ENCODE data around the gene MAP4K4.

MAP4K4 gene

DNA sequence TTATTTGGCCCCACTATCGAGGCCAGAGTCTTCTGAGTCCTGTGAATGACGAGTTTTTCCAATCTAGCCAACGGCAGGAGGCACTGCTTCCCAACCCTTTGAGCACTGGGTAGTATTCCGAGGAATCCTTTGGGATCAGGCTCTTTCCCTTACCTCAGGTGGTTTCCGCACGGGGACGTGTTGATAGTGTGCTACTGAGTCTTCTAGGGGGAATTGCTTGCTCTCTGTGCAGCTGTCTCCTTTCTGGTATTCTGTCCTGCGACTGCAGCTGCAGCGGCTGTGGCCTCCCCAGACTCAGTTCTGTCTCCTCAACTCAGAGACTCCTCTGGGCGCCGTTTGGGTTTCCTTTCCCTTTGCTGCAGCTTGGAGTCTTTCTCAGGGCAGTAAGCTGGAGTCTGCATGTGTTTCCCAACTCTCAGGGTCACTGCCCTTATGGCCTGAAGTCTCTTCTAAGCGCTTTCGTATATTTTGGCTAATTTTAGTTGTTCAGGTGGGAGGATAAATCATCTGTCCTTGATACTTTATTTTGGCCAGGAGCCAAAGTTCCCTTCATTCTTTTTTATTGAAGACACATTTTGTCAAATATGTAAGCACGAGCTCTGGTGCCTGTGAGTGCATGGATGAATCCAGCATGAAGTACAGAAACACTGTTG, 118.4 kb downstream of the MAP4K4 start:
- DNase-seq (ENCODE audit: low spot score), result no peak

DNA sequence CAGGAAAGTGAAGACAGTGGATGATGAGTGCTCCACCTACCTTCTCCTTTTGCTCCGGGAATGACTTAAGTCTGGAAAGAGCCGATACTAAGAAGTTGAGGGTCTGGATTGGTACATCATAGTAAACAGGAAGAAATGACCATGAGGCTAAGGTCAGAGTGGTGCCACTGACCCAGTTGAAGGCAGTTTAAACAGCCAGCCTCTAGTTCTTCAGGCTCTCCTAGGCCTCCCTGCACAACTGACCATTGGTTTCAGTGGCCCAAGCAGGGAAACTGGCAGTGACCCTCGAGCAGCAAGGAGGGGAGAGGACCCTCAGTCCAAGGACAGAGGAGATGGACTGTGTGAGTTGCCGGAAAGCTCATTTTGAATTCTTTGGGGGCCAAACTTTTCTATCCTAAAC, 119.1 kb downstream of the MAP4K4 start:
- no peak for DNase-seq (ENCODE audit: low spot score)

DNA sequence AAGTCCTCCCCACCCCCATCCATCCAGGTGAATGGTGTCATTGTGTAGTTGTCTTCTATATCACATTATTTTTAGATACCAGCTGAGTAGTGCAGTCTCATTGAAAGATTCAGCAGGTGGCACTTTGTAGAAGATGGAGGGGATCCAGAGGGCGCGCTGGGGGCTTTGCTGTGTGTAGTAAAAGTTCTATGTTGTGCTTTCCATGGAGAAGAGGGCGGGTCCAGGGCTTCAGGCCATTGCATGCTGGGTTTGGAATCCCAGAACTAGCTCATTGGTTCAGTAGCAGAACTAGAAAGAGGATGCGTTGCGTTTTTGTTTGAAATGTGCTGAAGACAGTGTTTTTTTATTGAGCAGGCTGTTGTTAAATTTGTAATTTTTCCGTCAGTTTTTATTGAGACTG, 120.0 kb downstream of the MAP4K4 start:
- DNase-seq (ENCODE audit: low spot score), result no peak

DNA sequence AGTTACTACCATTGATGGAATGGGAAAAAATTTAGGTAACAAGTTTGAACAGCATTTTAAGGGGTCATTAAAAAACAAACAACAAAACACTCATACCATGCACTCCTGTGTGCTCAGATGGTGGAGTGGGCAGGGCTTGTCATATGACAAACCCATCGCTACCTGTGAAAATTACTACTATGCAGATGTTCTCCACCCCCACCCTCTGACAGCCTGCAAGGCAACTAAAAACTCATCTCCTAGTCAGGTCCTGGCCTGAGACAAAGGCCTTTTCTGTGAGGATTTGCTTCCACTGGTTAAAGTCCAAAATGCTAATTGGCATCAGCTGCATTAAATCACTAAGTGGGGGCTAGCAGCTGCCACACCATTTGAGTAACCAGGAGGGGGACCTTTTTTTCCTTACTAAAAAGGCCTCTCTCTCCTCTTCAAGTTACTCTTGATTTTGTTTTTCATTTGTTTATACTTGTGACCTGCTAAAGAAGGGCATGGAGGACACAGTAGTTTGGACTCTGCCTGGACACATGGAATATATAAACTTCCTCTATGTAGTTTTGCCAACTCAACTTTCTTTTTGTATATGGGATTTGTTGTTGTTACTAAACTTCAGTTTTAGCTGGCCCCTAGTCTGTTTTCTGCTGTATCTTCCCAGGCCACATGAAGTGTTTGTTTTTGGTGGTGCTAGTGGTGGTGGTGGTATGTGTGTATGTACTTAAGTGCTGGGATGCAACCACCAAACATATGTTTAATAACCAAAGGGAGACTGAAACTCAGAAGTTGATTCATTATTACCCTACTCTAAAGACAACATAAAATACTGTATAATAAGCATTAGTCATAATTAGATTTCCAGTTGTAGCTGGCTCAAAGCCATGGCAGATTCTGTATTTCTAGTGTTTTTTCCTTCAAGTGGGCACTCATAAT, 121.3 kb downstream of the MAP4K4 start:
- no peak for DNase-seq (ENCODE audit: low spot score)

DNA sequence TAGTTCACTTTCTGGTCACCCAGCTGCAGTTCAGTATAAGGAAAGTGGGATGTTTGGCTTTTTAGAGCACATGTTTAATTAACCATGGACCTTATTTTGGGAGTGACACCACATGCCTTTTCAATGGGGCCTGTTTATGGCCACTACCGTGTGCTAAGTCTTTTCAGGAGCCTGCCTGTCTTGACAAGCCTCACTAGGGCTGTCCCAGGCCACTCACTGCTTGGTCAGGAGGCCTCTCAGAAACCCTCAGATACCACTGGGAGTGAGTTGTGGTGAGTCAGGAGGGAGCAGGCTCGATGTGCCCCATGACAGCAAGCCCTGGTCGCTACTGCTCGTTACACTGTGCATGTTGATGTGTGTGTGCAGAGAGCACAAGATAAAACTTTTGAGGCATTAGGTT, 123.0 kb downstream of the MAP4K4 start:
- no peak for DNase-seq (ENCODE audit: low spot score)

DNA sequence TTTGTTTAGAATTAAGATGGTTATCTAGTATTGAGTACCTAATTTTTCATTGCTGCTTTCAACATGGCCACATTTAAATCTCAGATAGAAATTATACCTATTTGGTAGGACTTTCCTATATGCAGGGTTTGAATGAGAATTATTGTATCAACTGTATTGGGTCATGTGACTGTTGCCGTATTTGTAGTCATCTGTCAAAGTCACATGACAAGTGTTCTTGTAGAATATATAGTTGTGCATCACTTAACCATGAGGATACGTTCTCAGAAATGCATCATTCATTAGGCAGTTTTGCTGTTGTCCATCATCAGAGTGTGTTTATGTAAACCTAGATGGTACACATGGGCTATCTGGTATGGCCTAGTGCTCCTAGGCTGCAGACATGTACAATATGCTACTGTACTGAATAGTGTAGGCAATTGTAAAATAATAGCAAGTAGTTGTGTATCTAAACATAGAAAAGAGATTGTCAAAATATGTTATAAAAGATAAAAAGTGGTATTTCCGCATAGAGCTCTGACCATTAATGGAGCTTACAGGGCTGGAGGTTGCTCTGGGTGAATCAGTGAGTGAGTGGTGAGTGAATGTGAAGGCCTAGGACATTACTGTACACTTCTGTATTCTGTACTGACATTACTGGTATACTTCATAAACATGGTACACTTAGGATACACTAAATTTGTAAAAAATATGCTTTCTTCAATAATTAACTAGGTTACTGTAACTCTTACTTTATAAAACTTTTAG, 123.7 kb downstream of the MAP4K4 start:
- DNase-seq (ENCODE audit: low spot score), result no peak

DNA sequence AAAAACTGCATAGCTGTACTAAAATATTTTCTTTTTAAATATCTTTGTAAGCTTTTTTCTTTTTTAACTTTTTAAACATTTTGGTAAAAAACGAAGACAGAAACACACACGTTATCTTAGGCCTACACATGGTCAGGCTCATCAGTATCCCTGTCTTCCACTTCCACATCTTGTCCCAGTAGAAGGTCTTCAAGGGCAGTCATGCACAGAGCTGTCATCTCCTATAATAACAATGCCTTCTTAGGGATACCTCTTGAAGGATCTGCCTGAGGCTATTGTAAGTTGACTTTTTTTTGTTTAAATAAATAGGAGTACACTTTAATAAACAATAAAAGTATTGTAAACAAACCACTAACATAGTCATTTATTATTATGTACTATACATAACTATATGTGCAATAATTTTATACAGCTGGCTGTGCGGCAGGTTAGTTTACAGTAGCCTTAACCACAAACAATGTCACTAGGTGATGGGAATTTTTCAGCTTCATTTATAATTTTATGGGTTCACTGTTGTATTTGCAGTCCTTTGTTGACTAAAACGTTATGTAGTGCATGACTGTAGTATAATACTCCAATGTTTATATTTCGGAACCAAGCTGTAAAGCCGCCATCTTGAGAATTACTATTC, 124.4 kb downstream of the MAP4K4 start:
- no peak for DNase-seq (ENCODE audit: low spot score)

DNA sequence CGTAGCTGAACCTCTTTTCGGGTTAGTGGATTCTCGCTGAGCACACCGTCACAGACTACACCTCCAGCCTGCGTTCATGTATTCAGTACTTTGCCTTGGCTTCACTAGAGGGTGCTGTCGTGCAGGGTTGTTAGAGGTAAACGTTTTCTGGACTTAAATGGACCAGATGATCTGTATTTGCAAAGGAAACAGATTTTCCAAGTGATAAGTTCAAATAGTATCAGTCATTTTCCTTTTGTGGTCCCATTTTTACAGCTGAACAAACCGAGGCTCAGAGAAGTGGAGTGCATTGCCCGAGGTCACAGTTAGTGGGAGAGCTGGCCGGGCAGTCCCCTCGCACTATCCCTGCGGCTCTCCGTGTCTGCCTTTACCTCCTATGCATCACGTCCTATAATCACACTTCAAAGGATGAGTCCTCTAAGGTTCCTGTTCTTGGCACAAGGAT, 125.9 kb downstream of the MAP4K4 start:
- DNase-seq (ENCODE audit: low spot score), result peak; percentile 69

DNA sequence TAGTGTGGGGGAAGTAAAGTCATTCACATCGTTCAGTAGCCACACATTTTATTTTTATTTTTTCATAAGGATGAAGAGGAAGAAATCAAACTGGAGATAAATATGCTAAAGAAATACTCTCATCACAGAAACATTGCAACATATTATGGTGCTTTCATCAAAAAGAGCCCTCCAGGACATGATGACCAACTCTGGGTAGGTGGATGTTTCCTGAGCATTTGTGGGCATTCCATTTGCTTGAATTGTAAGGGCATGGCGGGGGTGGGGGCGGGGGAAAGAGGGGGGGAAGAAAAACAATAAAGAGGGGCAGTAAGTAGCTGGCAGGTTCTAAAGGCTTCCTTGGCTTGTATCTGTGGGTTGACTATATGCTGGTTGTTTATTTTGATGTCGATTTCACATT, 126.4 kb downstream of the MAP4K4 start:
- no peak for DNase-seq (ENCODE audit: low spot score)

DNA sequence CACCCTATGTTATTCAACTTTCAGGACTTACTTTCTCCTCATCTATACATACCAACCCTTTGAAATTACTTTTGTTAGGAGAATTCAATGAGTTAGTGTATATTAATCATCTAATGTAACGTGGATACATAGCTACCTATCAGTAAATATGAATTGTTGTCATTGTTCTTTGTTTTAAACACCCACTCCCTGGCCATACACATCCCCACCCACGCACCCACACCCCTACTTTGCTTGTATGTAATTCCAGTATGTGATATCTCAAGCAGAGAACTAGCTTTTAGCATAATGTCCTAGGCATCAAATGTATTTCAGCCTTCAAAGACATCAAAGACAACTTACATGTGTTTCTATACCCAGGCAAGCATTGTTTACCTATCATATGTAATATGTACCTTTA, 129.2 kb downstream of the MAP4K4 start:
- DNase-seq (ENCODE audit: low spot score), result no peak

DNA sequence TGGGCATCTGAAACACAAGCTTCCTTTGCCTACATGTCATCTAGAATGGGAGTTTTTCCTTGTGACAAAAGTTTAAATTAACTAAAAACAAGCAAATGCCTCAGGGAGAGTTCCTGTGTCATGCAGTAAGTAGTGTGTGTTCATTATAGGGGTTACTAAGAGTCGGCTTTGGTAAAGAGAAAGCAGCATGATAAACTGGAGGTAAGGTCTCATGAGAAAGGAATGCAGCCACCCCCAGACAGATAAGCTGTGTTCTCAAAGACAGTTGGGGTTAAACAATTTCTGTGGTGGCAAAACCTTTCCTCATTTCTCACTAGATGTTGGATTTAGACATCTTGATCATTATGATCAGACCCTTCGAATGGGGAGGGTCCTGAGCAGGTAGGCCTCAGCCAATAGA, 129.7 kb downstream of the MAP4K4 start:
- DNase-seq (ENCODE audit: low spot score), result no peak

DNA sequence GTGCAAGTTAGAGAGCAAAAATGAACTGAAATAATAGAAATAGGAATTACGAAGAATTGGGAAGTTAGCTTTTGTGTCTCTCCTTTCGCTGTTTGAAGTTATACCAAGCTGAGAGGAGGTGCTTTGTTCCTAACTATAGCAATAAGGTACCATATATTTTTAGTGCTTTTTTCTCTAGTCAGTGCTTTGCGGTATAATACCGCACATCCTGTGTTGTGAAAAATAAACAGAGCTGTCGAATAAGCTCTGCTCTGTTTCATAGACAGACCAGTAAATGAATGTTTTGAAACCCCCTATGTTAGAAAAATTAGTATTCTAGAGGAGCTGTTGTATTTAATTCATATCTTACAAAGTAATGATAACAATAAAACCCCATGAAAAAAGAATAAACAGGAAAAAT, 130.8 kb downstream of the MAP4K4 start:
- no peak for DNase-seq (ENCODE audit: low spot score)

DNA sequence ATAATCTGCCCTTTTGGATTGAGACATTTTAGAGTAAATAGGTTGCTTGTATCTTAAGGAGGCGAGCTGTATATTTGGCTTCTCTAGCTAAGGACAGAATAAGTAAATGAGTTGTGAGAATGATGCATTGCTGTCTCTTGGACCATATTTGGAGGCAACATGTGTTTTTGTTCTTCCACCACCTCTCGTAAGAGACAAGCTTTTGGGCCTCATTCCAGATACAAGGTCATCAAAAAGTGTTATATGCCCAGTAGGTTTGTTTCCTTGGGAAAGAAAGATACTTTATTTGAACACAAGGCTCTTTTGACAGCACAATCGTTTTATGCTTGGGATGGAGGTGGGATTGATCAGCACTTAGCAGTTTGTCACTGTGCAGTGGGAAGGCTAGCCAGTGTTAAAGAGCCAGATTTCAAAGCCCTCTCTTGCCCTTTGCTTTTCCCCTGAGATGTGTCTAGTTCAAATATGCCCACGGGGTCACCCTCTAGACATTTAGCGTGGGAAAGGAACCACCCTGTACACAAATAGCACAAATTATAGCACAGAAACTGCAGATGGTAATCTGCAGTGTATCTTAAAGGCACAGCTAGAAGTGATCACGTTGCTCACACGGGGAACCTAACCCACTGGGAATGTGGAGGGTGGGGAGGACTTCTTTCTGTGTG, 131.3 kb downstream of the MAP4K4 start:
- no peak for DNase-seq (ENCODE audit: low spot score)

DNA sequence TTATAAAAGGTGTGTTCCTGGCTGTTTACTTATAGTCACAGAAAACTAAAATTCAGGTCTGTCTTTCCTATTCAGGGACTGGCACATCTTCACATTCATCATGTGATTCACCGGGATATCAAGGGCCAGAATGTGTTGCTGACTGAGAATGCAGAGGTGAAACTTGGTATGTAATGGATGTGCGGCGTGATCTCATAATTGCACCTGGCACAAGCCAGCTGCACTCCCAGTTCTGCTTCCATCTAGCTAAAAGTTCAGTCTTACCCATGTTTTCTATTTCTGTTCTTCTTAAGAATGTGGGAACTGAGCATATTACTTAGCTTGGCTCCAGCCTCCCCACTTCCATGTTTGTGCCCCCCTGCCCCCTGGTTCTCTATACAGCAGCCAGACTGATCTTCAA, 131.9 kb downstream of the MAP4K4 start:
- DNase-seq (ENCODE audit: low spot score), result no peak

DNA sequence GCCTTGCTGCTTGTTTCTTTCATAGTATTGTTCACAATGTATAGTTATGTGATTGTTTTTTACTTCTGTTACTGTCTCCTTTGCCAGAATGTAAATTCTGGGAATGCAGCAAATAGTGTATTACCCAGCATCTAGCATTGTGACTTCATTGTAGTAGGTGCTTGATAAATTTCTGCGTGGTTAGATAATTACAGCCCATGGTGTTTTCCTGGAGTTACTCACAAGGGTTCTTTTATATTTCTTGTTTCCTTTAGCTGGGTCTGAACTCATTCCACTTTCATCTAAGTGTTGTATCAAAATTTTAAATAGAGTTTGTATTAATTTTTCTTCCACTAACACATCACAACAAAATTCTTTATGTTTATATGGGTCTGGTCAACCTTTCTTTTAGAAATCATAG, 132.6 kb downstream of the MAP4K4 start:
- no peak for DNase-seq (ENCODE audit: low spot score)

DNA sequence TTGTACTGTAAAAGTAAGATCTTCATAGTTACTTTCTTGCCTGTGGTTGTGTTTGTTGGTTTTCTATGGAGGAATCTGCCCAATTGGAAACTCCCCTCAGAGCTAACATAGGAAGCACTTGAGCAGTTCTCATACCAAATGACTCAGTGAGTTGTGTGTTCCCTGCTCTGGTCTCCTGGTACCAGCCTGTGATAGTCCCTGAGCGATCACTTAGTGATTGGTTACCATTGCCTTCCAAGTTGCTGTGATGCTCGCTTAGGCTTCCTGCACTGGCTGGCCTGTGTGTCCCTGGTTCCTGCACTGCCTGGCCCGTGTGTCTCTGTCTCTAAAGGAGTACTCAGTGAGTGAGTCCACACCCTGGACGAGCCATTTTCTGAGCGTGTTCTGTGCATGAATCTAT, 133.0 kb downstream of the MAP4K4 start:
- no peak for DNase-seq (ENCODE audit: low spot score)

DNA sequence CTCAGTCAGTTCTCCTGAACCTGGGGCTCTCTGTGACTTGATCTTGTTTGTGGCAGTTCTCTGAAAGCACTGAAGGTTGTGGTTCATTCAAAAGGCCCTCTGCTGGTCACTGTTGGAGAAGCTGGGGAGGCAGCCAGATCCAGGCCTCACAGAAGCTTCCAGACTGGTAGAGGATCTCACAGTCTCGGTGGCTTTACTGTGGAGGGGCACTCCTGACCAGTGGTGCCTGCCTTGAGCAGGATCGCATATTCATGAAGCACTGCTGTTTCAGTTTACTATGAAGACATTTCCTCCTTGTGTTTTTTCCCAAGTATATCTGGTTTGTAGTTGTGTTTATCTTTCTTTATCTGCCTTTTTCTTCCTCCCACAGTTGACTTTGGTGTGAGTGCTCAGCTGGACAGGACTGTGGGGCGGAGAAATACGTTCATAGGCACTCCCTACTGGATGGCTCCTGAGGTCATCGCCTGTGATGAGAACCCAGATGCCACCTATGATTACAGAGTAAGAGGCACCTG, 133.9 kb downstream of the MAP4K4 start:
- peak; percentile 60 for DNase-seq (ENCODE audit: low spot score)

DNA sequence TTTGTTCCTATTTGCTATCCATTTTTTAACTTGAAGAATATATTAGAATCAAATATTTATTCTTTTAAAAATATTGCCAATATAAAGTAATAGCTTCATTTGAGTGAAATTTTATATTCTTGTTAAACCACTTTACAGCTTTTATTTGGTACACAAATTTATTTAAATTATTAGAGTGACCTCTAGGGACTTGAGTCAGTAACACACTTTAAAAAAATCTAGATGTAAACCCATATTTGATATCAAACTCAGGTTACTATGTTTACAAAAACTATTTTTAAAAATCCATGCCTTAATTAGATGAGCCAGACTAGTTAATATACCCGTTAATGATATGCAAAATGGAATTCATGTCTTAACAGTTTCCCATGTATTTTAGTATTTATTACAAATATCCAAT, 134.6 kb downstream of the MAP4K4 start:
- DNase-seq (ENCODE audit: low spot score), result peak; percentile 37

DNA sequence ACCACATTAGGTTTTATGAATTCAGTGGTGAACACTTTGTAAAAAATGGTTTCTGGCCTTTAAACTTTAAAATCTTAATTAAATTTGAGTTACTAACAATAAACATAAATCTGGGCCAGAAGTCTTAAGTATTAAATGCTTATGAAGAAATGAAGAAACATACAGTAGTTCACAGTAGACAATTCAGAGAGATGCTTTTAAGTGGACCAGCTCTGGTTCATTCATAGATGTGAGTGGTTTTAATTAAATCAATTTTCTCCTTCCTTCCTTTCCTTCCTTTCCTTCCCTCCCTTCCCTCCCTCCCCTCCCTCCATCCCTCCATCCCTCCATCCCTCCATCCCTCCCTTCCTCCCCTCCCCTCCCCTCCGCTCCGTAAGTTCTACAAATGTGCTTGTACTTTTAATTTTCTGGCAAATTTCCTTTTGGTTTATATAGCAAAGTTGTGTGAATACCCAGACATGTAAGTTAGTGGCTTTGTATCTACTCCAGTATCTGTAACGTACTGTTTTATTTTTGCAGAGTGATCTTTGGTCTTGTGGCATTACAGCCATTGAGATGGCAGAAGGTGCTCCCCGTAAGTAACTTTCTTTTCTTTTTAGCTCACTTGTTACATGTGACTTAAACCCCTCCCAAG, 136.5 kb downstream of the MAP4K4 start:
- DNase-seq (ENCODE audit: low spot score), result no peak

DNA sequence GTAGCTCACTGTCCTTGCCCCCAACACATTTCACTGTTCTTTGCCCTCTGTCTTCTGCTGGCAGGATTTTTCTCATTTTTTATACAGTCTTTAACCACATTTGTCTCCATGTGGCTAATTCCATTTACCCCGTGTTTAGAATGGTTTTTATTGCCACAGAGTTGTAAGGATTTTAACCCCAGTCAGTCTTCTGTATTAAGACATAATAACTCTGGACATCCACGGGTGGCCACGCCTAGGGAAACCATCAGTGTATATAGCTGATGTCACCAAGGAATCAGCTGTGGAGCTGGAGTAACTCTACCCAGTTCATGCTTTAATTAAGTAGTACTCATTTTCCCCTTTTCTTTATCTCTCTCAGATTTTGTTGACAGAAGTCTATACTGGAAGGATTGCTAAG, 139.8 kb downstream of the MAP4K4 start:
- no peak for DNase-seq (ENCODE audit: low spot score)

DNA sequence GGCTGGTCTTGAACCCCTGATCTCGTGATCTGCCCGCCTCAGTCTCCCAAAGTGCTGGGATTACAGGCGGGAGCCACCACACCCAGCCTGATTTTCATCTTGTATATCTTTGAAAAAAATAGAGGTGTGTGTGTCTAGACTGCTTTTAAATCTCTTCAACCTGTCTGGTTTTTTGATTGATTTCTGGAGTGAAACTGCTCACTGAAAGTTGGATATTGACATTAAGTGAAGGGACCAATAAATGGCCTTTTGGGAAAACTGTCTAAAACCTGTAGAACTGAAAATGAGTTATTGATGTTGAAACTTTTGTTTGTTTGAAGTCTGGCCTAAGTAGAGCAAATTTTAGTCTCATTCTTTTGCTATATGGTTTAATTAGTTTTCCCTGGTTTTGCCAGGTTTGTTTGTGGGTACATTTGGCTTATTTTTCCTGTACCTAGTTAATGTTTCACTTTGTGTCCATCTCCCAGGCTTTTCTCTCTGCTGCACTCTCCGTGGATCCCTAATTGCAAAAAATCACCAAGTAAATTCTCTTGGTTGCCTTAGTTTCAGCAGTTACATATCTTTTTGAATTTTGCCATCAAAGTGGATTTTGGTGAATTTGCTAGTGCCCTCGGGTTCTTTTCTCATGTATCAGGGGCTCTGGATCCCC, 144.3 kb downstream of the MAP4K4 start:
- DNase-seq (ENCODE audit: low spot score), result no peak

Data from hematopoietic multipotent progenitor cell treated with erythropoietin and hydrocortisone succinate and interleukin-3 and kit ligand, for 15 days (in vitro differentiated cells).